NCI-H1048 (cell line): ENCODE data around the gene ENOX2.

Experiments used
- DNase-seq: peaks from one replicate; lab custom pipeline; 2025; lab: John Stamatoyannopoulos, UW

The ENOX2 gene

GRCh38 chrX:130623518-130623917 lies 279.5 kb downstream of the ENOX2 start:
- DNase-seq = no peak

- DNase-seq = no peak
Observed at GRCh38 chrX:130615941-130616340, 287.1 kb downstream of the ENOX2 start.

GRCh38 chrX:130607431-130607830 lies 295.6 kb downstream of the ENOX2 start:
- DNase-seq = no peak

GRCh38 chrX:130606425-130606824 lies 296.6 kb downstream of the ENOX2 start:
- no peak for DNase-seq

- DNase-seq = no peak
Observed at GRCh38 chrX:130604882-130605281, 298.1 kb downstream of the ENOX2 start.

- no peak for DNase-seq
Observed at GRCh38 chrX:130594453-130594916, 308.5 kb downstream of the ENOX2 start.

GRCh38 chrX:130593911-130594310 lies 309.1 kb downstream of the ENOX2 start:
- no peak for DNase-seq

GRCh38 chrX:130592204-130592603 lies 310.8 kb downstream of the ENOX2 start:
- no peak for DNase-seq

- DNase-seq = no peak
Observed at GRCh38 chrX:130578906-130579305, 324.1 kb downstream of the ENOX2 start.

- no peak for DNase-seq
Observed at GRCh38 chrX:130577431-130577830, 325.6 kb downstream of the ENOX2 start.

- no peak for DNase-seq
Observed at GRCh38 chrX:130575831-130576389, 327.1 kb downstream of the ENOX2 start.
